Activated CD8-positive, alpha-beta T cell treated with anti-CD3 and anti-CD28 coated beads for 36 hours (primary cell): Measurements from ENCODE around the gene FUOM. TPM values are rescaled to one million over a fixed set of nuclear protein-coding genes. Genes with fewer than 3 reads are reported as not detected.
"Not testable (repeated sequence)": the region's sequence is repeated elsewhere in the genome, so short reads cannot be mapped to it uniquely, and the experiment has no call there.

Source experiments
- ATAC-seq: fragments of 200-7000 bp; cut with Tn5 transposase; one replicate; pipeline ENCODE4 v1.10.0; 2021; ENCODE audit warnings: mild to moderate bottlenecking, moderate library complexity
- CTCF ChIA-PET: fragments of 350-600 bp; sonication (Branson Sonifier 250); formaldehyde crosslinking; loops from one replicate; lab custom pipeline; 2021; ENCODE audit warnings: antibody characterized with exemption; lab: Charles Lee
- POLR2A ChIA-PET: fragments of 350-600 bp; sonication (Branson Sonifier 250); formaldehyde crosslinking; loops from one replicate; lab custom pipeline; 2021; ENCODE audit warnings: antibody characterized with exemption; lab: Charles Lee
- DNase-seq: peaks from one replicate; pipeline ENCODE4 v3.0.0-alpha.2; 2020
- H3K27ac Mint-ChIP-seq: one replicate; pipeline ENCODE4 v1.8.0; 2021; ENCODE audit warnings: mild to moderate bottlenecking, mixed read lengths
- H3K27me3 Mint-ChIP-seq: one replicate; pipeline ENCODE4 v1.8.0; 2021; ENCODE audit warnings: mixed read lengths
- H3K36me3 Mint-ChIP-seq: one replicate; pipeline ENCODE4 v1.8.0; 2021; ENCODE audit warnings: low read depth, mixed read lengths
- H3K4me1 Mint-ChIP-seq: one replicate; pipeline ENCODE4 v1.8.0; 2021; ENCODE audit warnings: low read depth, mixed read lengths
- H3K4me3 Mint-ChIP-seq: one replicate; pipeline ENCODE4 v1.8.0; 2021; ENCODE audit warnings: mild to moderate bottlenecking, moderate library complexity, mixed read lengths
- H3K9me3 Mint-ChIP-seq: one replicate; pipeline ENCODE4 v1.8.0; 2021; ENCODE audit warnings: mixed read lengths
- CTCF ChIP-seq: fragments of 200-600 bp; IDR thresholded peaks from one replicate; pipeline ENCODE4 v1.8.0; 2022; ENCODE audit warnings: antibody characterized with exemption, mild to moderate bottlenecking
- intact Hi-C: fragments of 100-400 bp; cut with micrococcal nuclease; formaldehyde crosslinking; loops from one replicate; pipeline ENCODE4 v1.10.0; 2022
- total RNA-seq, 2 experiments: library from RNA; stranded (reverse); gene quantifications; one replicate each; pipeline ENCODE4 v1.2.3, GENCODE V29; 2021

Gene FUOM
- total RNA-seq, 2 experiments from 2014 or later = 32.2 to 33.7 TPM

GRCh38 chr10:133368153-133368552 lies 10.3 kb upstream of the FUOM start:
- Mint-ChIP-seq H3K4me3 (no peak overlapping the region), H3K4me1 (peaks cover 8% of the 10 kb centered on the region), H3K9me3 (no peaks in the 10 kb centered on the region), H3K36me3 (peaks cover 5% of the 10 kb centered on the region), H3K27ac (no peak overlapping the region), H3K27me3 (no peaks in the 10 kb centered on the region)
- ChIA-PET POLR2A (interaction anchor here (1.0 kb wide), 1 partner anchor 10 kb away, joined by 3 read pairs; the partner anchor contains the start of gene FUOM), CTCF (no interaction called here)
- no peak for TF ChIP-seq CTCF
- intact Hi-C loops = no loop called here
- no peak for ATAC-seq
- DNase-seq = no peak

DNA sequence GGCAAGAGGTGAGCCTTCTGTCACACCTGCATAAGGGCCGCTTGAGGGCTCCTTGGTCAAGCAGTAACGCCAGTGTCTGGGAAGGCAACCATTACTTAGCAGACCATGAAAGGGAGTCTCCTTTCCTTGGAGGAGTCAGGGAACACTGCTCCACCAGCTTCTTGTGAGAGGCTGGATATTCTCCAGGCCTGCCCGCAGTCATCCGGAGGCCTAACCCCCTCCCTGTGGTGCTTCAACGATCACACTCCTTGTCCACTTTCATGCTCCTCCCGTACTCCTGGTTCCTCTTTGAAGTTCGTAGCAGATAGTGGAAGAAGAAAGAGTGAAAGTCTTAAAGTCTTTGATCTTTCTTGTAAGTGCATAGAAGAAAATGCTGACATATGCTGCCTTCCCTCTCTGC lies 9.6 kb upstream of the FUOM start:
- H3K4me1 Mint-ChIP-seq, CTCF ChIA-PET, DNase-seq, H3K27ac Mint-ChIP-seq, H3K9me3 Mint-ChIP-seq, H3K36me3 Mint-ChIP-seq, ATAC-seq, H3K4me3 Mint-ChIP-seq, H3K27me3 Mint-ChIP-seq, intact Hi-C loops: not testable (repeated sequence)
- POLR2A ChIA-PET = interaction anchor here (1.0 kb wide), 1 partner anchor 10 kb away, joined by 3 read pairs; the partner anchor contains the start of gene FUOM

DNA sequence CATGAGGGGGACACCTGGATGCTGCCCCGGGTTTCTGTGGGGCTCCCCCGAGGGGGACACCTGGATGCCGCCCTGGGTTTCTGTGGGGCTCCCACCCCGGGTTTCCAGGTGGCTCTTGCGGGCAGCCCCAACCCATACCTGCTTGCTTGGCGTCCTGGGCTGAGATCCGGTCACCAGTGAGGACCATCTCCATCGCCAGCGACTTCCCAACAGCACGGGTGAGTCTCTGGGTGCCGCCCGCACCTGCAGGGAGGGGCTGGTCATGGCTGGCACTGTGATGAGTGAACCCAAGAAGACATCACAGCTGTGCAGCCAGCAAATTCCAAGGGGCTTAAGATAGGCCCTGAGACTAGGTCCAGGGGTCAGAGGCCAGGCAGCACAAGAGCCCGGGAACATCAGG lies 8.9 kb upstream of the FUOM start:
- intact Hi-C loops = no loop called here
- no peak overlapping the region for H3K4me3 Mint-ChIP-seq
- ChIA-PET CTCF (no interaction called here), POLR2A (no interaction called here)
- TF ChIP-seq CTCF = no peak
- H3K36me3 Mint-ChIP-seq = peaks cover 13% of the 10 kb centered on the region
- ATAC-seq = no peak
- H3K27ac Mint-ChIP-seq = no peak overlapping the region
- H3K4me1 Mint-ChIP-seq = peaks cover 11% of the 10 kb centered on the region
- H3K27me3 Mint-ChIP-seq = no peaks in the 10 kb centered on the region
- no peak for DNase-seq
- no peaks in the 10 kb centered on the region for H3K9me3 Mint-ChIP-seq

GRCh38 chr10:133366130-133366478 lies 8.3 kb upstream of the FUOM start:
- no peak for TF ChIP-seq CTCF
- Mint-ChIP-seq H3K27ac (no peak overlapping the region), H3K4me1 (peaks cover 17% of the 10 kb centered on the region), H3K36me3 (peaks cover 13% of the 10 kb centered on the region), H3K27me3 (no peaks in the 10 kb centered on the region), H3K9me3 (no peaks in the 10 kb centered on the region), H3K4me3 (no peak overlapping the region)
- intact Hi-C loops = no loop called here
- ChIA-PET CTCF (no interaction called here), POLR2A (no interaction called here)
- no peak for DNase-seq
- ATAC-seq = no peak

- ATAC-seq (no peak), DNase-seq (no peak)
- no peak overlapping the region for H3K27ac Mint-ChIP-seq
- H3K4me1 Mint-ChIP-seq = peaks cover 17% of the 10 kb centered on the region
- TF ChIP-seq CTCF = no peak
- intact Hi-C loops = no loop called here
- no peaks in the 10 kb centered on the region for H3K27me3 Mint-ChIP-seq
- ChIA-PET POLR2A (no interaction called here), CTCF (no interaction called here)
- H3K36me3 Mint-ChIP-seq = peaks cover 13% of the 10 kb centered on the region
- H3K4me3 Mint-ChIP-seq = no peak overlapping the region
- H3K9me3 Mint-ChIP-seq = no peaks in the 10 kb centered on the region
Measured at GRCh38 chr10:133365461-133366129, 7.8 kb upstream of the FUOM start.
